ENCODE results near the gene THAP10. TPM values are rescaled to one million over a fixed set of nuclear protein-coding genes. Genes with fewer than 3 reads are reported as not detected.

THAP10 gene
- polyA plus RNA-seq, 1 donor from 2014 or later = 6.6 TPM

- no peaks in the 10 kb centered on the region for H3K79me2 ChIP-seq (replicated peaks; ENCODE audit: insufficient read depth, low read length)
- H2AFZ ChIP-seq (ENCODE audit: low read depth, low read length) = no peak overlapping the region
- no peaks in the 10 kb centered on the region for H3K27me3 ChIP-seq (ENCODE audit: insufficient read depth, low read depth, low read length)
- no peaks in the 10 kb centered on the region for H3K9me3 ChIP-seq (ENCODE audit: low read length)
- no peak overlapping the region for H3K4me3 ChIP-seq (ENCODE audit: low read length)
- H3K36me3 ChIP-seq (ENCODE audit: insufficient read depth, low read length) = peaks cover 49% of the 10 kb centered on the region
- no peaks in the 10 kb centered on the region for H3F3A ChIP-seq (ENCODE audit: insufficient read depth, low read length, poor library complexity, severe bottlenecking)
- H3K9me2 ChIP-seq (ENCODE audit: insufficient read depth, low read length) = no peaks in the 10 kb centered on the region
- no peak overlapping the region for H3K4me2 ChIP-seq (ENCODE audit: low read length)
- no peaks in the 10 kb centered on the region for H4K20me1 ChIP-seq (ENCODE audit: insufficient read depth)
- TF ChIP-seq TAF1 (IDR thresholded peaks at IDR 0.05; ENCODE audit: low read depth) (no peak), RAD21 (conservative IDR thresholded peaks at IDR 0.05) (no peak), POLR2AphosphoS5 (IDR thresholded peaks at IDR 0.05) (no peak), MXI1 (conservative IDR thresholded peaks at IDR 0.05; ENCODE audit: poor library complexity, severe bottlenecking) (no peak), EZH2 (IDR thresholded peaks at IDR 0.05; ENCODE audit: borderline replicate concordance, insufficient read depth, low read length, poor library complexity, severe bottlenecking) (no peak), EP300 (conservative IDR thresholded peaks at IDR 0.05; ENCODE audit: poor library complexity, severe bottlenecking) (no peak), SMC3 (conservative IDR thresholded peaks at IDR 0.05; ENCODE audit: poor library complexity) (no peak)
- TF ChIP-seq, protein P1, sequence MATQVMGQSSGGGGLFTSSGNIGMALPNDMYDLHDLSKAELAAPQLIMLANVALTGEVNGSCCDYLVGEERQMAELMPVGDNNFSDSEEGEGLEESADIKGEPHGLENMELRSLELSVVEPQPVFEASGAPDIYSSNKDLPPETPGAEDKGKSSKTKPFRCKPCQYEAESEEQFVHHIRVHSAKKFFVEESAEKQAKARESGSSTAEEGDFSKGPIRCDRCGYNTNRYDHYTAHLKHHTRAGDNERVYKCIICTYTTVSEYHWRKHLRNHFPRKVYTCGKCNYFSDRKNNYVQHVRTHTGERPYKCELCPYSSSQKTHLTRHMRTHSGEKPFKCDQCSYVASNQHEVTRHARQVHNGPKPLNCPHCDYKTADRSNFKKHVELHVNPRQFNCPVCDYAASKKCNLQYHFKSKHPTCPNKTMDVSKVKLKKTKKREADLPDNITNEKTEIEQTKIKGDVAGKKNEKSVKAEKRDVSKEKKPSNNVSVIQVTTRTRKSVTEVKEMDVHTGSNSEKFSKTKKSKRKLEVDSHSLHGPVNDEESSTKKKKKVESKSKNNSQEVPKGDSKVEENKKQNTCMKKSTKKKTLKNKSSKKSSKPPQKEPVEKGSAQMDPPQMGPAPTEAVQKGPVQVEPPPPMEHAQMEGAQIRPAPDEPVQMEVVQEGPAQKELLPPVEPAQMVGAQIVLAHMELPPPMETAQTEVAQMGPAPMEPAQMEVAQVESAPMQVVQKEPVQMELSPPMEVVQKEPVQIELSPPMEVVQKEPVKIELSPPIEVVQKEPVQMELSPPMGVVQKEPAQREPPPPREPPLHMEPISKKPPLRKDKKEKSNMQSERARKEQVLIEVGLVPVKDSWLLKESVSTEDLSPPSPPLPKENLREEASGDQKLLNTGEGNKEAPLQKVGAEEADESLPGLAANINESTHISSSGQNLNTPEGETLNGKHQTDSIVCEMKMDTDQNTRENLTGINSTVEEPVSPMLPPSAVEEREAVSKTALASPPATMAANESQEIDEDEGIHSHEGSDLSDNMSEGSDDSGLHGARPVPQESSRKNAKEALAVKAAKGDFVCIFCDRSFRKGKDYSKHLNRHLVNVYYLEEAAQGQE (IDR thresholded peaks at IDR 0.05; ENCODE audit: borderline replicate concordance) = no peak
- TF ChIP-seq, protein P2, sequence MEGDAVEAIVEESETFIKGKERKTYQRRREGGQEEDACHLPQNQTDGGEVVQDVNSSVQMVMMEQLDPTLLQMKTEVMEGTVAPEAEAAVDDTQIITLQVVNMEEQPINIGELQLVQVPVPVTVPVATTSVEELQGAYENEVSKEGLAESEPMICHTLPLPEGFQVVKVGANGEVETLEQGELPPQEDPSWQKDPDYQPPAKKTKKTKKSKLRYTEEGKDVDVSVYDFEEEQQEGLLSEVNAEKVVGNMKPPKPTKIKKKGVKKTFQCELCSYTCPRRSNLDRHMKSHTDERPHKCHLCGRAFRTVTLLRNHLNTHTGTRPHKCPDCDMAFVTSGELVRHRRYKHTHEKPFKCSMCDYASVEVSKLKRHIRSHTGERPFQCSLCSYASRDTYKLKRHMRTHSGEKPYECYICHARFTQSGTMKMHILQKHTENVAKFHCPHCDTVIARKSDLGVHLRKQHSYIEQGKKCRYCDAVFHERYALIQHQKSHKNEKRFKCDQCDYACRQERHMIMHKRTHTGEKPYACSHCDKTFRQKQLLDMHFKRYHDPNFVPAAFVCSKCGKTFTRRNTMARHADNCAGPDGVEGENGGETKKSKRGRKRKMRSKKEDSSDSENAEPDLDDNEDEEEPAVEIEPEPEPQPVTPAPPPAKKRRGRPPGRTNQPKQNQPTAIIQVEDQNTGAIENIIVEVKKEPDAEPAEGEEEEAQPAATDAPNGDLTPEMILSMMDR (IDR thresholded peaks at IDR 0.05; ENCODE audit: poor library complexity, severe bottlenecking) = no peak
- H3K9ac ChIP-seq (ENCODE audit: low read length) = no peak overlapping the region
- no peak overlapping the region for H3K27ac ChIP-seq (ENCODE audit: low read length)
These were observed 15.7 kb upstream of the THAP10 start for GRCh38 chr15:70907784-70908471.

- Histone ChIP-seq H3K79me2 (replicated peaks; ENCODE audit: insufficient read depth, low read length) (no peaks in the 10 kb centered on the region), H4K20me1 (ENCODE audit: insufficient read depth) (no peaks in the 10 kb centered on the region), H3K4me3 (ENCODE audit: low read length) (no peak overlapping the region), H3K27me3 (ENCODE audit: insufficient read depth, low read depth, low read length) (no peaks in the 10 kb centered on the region), H3K9me2 (ENCODE audit: insufficient read depth, low read length) (no peaks in the 10 kb centered on the region), H3K4me2 (ENCODE audit: low read length) (no peak overlapping the region), H3K27ac (ENCODE audit: low read length) (no peak overlapping the region), H3K36me3 (ENCODE audit: insufficient read depth, low read length) (peaks cover 49% of the 10 kb centered on the region), H3K9me3 (ENCODE audit: low read length) (no peaks in the 10 kb centered on the region), H2AFZ (ENCODE audit: low read depth, low read length) (no peak overlapping the region), H3F3A (ENCODE audit: insufficient read depth, low read length, poor library complexity, severe bottlenecking) (no peaks in the 10 kb centered on the region), H3K9ac (ENCODE audit: low read length) (no peak overlapping the region)
- TF ChIP-seq EP300 (conservative IDR thresholded peaks at IDR 0.05; ENCODE audit: poor library complexity, severe bottlenecking) (no peak), POLR2AphosphoS5 (IDR thresholded peaks at IDR 0.05) (no peak), TAF1 (IDR thresholded peaks at IDR 0.05; ENCODE audit: low read depth) (no peak), RAD21 (conservative IDR thresholded peaks at IDR 0.05) (no peak), SMC3 (conservative IDR thresholded peaks at IDR 0.05; ENCODE audit: poor library complexity) (no peak), MXI1 (conservative IDR thresholded peaks at IDR 0.05; ENCODE audit: poor library complexity, severe bottlenecking) (no peak), EZH2 (IDR thresholded peaks at IDR 0.05; ENCODE audit: borderline replicate concordance, insufficient read depth, low read length, poor library complexity, severe bottlenecking) (no peak)
- TF ChIP-seq, protein P2 (IDR thresholded peaks at IDR 0.05; ENCODE audit: poor library complexity, severe bottlenecking) = no peak
- TF ChIP-seq, protein P1 (IDR thresholded peaks at IDR 0.05; ENCODE audit: borderline replicate concordance) = no peak
These were observed 14.6 kb upstream of the THAP10 start for GRCh38 chr15:70906842-70907241.

Measured in neural cell (in vitro differentiated cells).